ENCODE measurements around the gene UGT1A10.

The UGT1A10 gene

GRCh38 chr2:233811087-233811486 lies 174.8 kb downstream of the UGT1A10 start:
- peak; percentile 9 for DNase-seq

GRCh38 chr2:233811732-233812131 lies 175.5 kb downstream of the UGT1A10 start:
- DNase-seq, result peak; percentile 10

DNA sequence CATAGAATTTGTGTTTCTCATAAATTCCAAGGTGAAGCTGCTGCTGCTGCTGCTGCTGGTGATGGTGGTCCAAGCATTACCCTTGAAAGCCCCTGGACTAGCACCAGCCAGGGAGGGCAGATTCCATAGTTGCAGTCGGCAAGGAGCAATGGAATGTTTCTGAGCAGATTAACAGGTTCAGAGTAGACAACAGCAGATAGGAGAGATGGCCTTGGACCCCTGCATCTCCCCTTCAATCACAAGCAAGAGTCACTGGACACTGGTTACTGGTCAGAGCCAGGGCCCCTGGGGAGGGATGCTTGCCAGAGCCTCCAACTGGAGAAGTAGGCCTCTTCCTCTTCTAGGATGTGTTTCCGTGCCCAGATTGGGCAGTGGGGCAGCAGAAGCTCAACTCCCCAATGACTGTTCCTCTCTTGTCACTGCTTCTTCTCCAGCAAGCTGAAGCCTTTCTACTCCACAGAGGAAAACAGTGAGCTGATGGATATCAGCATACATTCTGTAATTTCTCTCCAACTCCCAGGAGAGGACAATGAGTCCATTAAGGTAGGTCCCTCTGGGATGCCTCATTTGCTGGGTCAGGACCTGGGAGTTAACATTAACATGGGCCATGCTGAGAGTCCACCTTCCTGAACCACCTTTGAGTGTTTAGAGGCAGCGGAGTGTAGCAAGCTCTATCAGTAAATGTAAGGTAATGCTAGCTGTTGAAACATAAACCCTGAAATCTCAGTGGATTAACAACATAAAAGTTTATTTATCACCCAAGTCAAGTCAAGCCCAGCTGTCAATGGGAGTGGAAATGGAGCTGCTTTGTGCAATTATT lies 177.2 kb downstream of the UGT1A10 start:
- DNase-seq, result peak; percentile 3

DNA sequence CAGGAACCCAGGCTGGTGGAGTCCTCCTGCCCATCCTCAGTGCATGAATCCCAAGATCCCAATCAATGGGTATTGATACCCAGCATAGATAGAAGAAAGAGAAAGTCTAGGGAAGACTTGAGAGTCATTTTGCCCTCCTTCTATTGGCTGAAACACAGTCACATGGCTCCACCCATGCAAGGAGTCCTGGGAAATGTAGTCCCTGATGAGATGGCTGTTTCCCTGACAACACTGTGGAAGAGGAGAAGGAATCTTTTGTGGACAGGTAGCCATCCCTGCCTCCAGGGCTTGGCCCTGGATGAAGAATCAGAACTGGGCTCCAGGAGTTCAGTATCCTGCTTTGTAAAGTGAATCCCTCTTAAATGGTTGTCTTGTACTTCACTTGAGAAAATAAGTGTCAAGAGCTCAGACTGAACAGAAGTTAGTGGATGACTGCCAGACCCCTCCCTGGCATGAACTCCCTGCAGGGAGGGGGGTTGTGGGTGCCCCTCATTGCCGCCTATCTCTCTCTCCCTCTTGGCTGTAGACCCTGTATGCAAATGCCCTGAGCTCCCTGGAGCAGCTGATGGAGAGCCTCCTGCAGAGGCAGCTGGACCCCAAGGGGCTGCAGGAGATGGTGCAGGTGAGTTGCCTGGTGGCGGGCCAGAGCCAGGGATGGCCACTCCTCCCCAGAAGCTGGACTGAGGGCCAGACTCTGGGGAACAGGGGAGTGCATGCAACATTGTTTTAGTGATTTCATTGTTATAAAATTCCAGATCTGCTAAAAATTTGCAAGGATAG lies 178.0 kb downstream of the UGT1A10 start:
- DNase-seq, result peak; percentile 9

- DNase-seq, result no peak
These were observed 179.6 kb downstream of the UGT1A10 start for GRCh38 chr2:233815861-233816260.

- no peak for DNase-seq
These were observed 180.1 kb downstream of the UGT1A10 start for GRCh38 chr2:233816334-233816733.

- peak; percentile 16 for DNase-seq
These were observed 180.5 kb downstream of the UGT1A10 start for GRCh38 chr2:233816771-233817170.

DNA sequence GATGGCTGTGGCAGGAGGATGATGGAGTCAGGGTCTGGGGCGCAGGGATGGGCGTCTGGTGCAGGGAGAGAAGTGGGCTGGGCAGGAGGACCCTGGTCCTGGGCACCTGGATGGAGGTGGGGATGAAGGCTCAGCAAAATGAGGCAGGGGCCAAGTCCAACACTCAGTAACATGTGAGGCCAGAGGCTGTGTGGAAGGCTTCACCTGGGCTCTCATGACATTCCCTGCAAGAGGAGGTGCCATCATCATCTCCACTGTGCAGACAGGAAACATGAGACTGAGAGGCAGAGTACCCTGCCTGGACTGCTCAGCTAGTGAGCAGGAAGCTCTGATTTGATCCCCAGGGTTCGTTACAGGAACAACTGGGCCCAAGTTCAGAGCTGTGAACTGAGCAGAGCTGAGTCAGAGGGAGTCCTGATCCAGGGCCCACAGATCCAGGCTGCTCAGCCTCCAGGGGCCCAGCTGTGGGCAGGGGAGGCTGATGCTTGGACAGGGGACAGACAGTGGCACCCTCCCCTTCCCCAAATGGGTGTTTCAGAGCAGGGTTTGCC lies 181.2 kb downstream of the UGT1A10 start:
- peak; percentile 8 for DNase-seq

DNA sequence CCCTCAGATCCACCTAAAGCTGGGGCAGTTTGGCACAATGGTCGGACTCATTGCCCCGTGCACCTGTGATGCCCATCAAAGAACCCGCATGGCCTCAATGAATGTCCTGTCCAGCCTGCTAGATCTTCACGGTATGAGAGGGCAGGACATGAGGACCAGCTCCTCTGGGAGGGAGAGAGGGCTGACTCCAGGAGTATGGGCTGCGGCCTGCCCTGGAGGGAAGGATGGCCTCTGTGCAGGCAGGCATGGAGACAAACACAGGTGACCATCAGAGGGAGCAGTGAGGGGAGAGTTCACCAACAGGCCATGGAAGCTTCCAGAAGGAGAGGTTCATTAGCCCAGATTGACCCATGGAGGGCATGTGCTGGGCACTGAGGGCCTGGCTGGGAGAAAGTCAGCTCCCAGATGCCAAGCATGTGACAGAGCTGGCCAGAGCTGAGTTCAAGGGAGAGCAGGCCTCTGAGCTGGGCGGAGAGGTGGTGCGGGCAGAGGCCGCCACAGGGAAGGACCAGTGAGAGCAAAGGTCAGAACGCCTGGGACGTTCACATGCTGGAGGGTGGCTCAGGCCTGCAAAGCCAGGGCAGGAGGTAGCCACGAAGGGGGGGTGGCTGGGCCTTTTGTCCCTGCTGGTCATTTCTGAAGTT lies 181.9 kb downstream of the UGT1A10 start:
- DNase-seq, result peak; percentile 11

- peak; percentile 9 for DNase-seq
These were observed 182.7 kb downstream of the UGT1A10 start for GRCh38 chr2:233818639-233819621.

DNA sequence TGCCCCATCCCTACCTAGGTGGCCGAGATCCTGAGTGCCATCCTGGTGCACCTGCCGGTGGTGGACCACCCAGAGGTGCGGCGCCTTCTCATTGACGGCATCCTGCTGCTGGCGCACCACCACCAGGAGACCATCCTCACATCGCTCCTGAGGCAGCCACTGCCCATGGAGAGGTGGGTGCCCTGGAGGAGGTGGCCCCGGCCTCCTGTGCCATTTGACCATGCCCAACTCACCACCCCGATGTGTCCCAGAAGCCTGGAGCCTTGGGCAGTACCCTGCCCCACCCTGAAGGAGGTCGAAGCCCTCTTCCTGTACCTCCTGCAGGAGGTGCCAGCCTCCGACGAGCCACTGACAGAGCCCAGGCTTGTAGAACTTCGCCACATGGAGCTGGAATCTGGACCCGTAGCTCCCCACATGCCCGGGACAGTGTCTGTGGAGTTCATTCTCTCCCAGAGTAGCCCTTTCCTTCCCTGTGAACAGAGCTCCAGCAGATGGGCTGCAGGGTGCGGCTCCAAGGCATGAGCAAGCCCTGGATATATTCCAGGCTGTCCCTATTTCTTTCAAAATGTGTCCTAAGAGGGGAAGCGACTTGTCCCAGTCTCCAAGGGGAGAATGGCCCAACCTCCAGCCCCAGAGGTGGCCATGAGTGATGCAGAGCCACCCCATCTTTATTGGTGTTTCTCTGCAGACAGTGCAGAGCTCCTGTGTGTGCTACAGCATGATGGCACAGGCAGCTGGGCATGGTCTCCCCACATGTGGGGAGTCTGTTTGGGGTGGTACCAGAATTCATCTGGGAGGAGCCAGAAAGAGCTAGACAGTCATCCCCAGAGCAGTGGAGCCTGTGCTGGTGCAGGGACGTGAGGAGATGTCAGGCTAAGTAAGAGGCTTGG lies 183.9 kb downstream of the UGT1A10 start:
- DNase-seq, result peak; percentile 10

- DNase-seq, result no peak
These were observed 184.5 kb downstream of the UGT1A10 start for GRCh38 chr2:233820774-233821105.

DNA sequence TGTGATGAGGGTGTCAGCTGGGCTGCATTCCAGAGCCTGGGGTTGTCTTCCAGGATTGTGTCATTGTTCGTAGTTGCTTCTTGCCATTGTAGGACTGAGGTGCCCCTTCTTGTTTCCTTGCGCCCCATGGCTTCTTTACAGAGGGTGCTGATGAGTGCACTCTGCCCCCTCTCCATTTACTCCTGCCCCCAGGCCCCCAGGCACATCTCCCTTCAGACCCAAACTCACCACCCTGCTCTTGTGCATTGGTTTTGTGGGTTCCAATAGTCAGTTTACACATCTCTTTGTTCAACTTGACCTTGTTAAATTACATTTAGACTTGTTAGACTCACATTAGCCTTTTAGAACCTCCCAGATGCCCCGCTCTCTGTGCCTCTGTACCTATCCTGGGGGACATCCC lies 184.9 kb downstream of the UGT1A10 start:
- DNase-seq, result peak; percentile 10

- DNase-seq, result no peak
These were observed 185.5 kb downstream of the UGT1A10 start for GRCh38 chr2:233821709-233822100.

GRCh38 chr2:233822101-233822771 lies 186.0 kb downstream of the UGT1A10 start:
- DNase-seq, result peak; percentile 16

Measured in stimulated activated CD8-positive, alpha-beta memory T cell treated with anti-CD3 and anti-CD28 coated beads, Interleukin-4, amount 100 ng/mL, for 48 hours (primary cell).